ENCODE results near the gene CLCA2.

- TF ChIP-seq, protein P1, sequence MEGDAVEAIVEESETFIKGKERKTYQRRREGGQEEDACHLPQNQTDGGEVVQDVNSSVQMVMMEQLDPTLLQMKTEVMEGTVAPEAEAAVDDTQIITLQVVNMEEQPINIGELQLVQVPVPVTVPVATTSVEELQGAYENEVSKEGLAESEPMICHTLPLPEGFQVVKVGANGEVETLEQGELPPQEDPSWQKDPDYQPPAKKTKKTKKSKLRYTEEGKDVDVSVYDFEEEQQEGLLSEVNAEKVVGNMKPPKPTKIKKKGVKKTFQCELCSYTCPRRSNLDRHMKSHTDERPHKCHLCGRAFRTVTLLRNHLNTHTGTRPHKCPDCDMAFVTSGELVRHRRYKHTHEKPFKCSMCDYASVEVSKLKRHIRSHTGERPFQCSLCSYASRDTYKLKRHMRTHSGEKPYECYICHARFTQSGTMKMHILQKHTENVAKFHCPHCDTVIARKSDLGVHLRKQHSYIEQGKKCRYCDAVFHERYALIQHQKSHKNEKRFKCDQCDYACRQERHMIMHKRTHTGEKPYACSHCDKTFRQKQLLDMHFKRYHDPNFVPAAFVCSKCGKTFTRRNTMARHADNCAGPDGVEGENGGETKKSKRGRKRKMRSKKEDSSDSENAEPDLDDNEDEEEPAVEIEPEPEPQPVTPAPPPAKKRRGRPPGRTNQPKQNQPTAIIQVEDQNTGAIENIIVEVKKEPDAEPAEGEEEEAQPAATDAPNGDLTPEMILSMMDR (IDR thresholded peaks at IDR 0.05; ENCODE audit: low read depth, low read length) = no peak
- TF ChIP-seq POLR2A (IDR thresholded peaks at IDR 0.05; ENCODE audit: extremely low read depth, insufficient read length) (no peak), MAX (IDR thresholded peaks at IDR 0.05; ENCODE audit: low read depth, low read length) (no peak)
Observed at GRCh38 chr1:86410879-86411278, 13.1 kb upstream of the CLCA2 start.

Data from NB4 (cell line).